Liver (tissue), 3 donors: ENCODE data around the gene NSUN3.

ENCODE experiments used
- CTCF ChIP-seq: fragments of 150-350 bp; IDR thresholded peaks from 2 replicates; pipeline ENCODE4 v1.5.1; 2017; ENCODE audit warnings: improper control_type of control experiment, low read depth, low read length; ENCODE audit not compliant: missing input control
- EGR1 ChIP-seq, 2 donors: IDR thresholded peaks; 2 replicates each; pipeline ENCODE4 v1.6.1; 2016 to 2018; ENCODE audit warnings: antibody characterized with exemption in 2 of 2, low read depth in 2 of 2
- MAX ChIP-seq: IDR thresholded peaks from 2 replicates; pipeline ENCODE4 v1.6.1; 2016; ENCODE audit warnings: antibody characterized with exemption
- SP1 ChIP-seq: IDR thresholded peaks from 2 replicates; pipeline ENCODE4 v1.6.1; 2018; ENCODE audit warnings: antibody characterized with exemption, mild to moderate bottlenecking
- donor health status: healthy.
- donor health status: healthy.

DNA sequence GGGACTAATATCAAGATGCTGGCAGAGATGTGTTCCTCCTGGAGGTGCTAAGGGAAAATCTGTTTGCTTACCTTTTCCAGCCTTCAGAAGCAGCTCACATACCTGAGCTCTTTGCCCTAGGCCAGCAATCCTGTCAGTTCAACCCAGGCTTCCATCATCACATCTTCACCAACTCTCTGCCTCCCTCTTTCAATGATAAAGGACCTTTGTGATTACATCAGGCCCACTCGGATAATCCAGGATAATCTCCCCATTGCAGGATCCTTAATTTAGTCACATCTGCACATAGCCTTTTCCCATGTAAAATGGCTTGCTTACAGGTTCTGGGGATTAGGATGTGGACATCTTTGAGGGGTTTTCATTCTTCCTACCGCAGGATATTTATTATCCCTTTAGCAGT, 58.3 kb downstream of the NSUN3 start:
- TF ChIP-seq MAX (no peak), EGR1 (IDR thresholded peaks at IDR 0.05; ENCODE audit: low read depth in 2 of 2) (no peak), SP1 (no peak), CTCF (no peak)
